ENCODE measurements around the gene ZNG1C.
"Not testable (repeated sequence)": the region's sequence is repeated elsewhere in the genome, so short reads cannot be mapped to it uniquely, and the experiment has no call there.

Gene ZNG1C

GRCh38 chr9:68241683-68242082 is at the start of gene ZNG1C:
TSS of gene ZNG1C (plus strand) at chr9:68241983. CDS start at chr9:68242032, 49 bp downstream.
- DNase-seq (ENCODE audit: low read depth): not testable (repeated sequence)

DNA sequence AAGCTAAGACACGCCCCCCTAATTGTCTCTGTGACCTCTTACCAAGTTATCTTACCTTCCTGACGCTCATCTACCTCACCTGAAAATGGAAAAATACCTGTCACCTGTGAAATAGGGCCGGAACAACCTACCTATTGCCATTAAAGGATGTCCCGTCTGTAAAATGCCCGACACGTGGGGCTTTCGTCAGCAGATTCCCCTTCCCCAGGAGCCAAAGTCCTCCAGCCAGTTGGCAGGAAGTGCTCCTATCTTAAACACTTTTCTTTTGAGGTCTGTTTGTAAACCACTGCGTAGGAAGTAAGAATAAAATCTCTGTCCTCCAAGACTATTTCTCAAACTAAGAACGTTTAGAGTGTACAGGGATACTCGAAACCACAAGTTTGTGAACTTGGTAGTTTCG is 654 bp downstream of the ZNG1C start:
- DNase-seq (ENCODE audit: low read depth): not testable (repeated sequence)

DNA sequence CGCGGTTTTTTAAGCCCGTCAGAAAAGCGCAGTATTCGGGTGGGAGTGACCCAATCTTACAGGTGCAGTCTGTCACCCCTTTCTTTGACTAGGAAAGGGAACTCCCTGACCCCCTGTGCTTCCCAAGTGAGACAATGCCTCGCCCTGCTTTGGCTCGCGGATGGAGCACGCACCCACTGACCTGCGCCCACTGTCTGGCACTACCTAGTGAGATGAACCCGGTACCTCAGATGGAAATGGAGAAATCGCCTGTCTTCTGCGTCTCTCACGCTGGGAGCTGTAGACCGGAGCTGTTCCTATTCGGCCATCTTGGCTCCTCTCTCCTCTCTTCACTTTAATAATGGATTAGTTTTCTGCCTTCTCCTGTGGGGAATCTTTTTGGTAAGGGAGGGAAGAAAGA is 39.3 kb downstream of the ZNG1C start:
- DNase-seq (ENCODE audit: low read depth): not testable (repeated sequence)

- DNase-seq (ENCODE audit: low read depth): not testable (repeated sequence)
These were observed 60.8 kb downstream of the ZNG1C start, which contains the start of gene FOXD4L3 for GRCh38 chr9:68302567-68302966. TSS of gene FOXD4L3 (plus strand) at chr9:68302867. CDS start at chr9:68302952, 85 bp downstream.

DNA sequence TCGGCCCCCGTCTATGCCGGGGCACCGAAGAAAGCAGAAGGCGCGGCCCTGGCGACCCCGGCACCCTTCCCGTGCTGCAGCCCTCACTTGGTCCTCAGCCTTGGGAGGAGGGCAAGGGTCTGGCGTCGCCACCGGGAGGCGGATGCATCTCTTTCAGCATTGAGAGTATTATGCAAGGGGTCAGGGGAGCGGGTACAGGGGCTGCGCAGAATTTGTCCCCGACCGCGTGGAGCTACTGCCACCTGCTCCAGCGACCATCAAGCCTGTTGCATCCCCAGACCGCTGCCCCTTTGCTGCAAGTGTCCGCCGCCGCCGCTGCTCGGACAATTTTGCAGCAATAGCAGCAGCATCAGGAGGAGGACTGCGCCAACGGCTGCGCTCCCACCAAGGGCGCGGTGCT is 62.0 kb downstream of the ZNG1C start:
- DNase-seq (ENCODE audit: low read depth): not testable (repeated sequence)

GRCh38 chr9:68304212-68304611 is 62.4 kb downstream of the ZNG1C start:
- DNase-seq (ENCODE audit: low read depth): not testable (repeated sequence)

GRCh38 chr9:68304777-68305176 is 63.0 kb downstream of the ZNG1C start:
- not testable (repeated sequence) for DNase-seq (ENCODE audit: low read depth)

- not testable (repeated sequence) for DNase-seq (ENCODE audit: low read depth)
These were observed 64.0 kb downstream of the ZNG1C start for GRCh38 chr9:68305680-68306285.

DNA sequence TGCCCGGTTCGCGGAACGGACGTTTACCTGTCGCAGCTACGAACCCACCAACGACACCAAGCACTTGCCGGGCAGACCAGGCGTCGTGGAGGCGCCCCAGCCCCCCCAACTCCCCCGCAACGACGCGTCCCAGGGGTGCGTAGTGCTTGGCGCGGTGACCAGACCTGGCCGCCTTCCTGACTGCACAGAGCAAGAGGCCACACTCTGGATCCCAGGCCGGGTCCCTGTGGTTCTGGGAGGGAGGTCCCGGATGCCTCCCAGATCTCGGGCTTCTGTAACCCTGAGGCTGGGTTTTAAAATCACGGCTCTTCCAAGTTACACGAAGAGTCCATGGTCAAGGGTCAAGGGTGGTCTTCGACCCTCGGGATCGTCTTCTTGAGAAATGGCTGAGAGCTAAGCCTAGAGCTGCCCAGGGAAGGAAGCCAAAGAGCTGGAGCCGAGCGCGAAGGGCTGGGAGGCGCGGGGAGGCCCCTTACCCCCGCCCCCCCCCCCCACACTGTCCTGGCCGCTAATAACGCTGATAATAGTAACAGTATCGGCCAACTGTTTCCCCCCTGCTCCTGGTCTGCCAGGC is 64.7 kb downstream of the ZNG1C start:
- not testable (repeated sequence) for DNase-seq (ENCODE audit: low read depth)

- not testable (repeated sequence) for DNase-seq (ENCODE audit: low read depth)
These were observed 65.3 kb downstream of the ZNG1C start for GRCh38 chr9:68307127-68307526.

- DNase-seq (ENCODE audit: low read depth): not testable (repeated sequence)
These were observed 65.9 kb downstream of the ZNG1C start for GRCh38 chr9:68307654-68308053.

- not testable (repeated sequence) for DNase-seq (ENCODE audit: low read depth)
These were observed 69.4 kb downstream of the ZNG1C start for GRCh38 chr9:68311208-68311607.

DNA sequence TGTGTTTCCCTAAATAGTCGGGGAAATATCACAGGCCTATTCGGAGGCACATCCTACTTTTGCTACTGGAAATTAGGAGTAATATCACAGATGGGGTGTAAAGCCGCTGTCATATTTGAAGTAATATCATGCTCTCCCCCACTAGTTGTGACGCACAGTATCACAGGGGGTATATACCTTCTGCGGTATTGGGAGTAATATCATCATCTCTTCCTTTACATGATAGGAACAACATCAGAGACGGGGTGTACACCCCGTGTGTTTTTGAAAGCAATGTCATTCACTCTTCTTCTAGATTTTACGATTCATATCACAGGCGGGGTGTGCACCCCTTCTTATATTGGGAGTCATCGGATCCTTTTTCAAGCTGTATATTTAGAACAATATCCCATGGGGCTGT is 76.4 kb downstream of the ZNG1C start:
- not testable (repeated sequence) for DNase-seq (ENCODE audit: low read depth)

DNA sequence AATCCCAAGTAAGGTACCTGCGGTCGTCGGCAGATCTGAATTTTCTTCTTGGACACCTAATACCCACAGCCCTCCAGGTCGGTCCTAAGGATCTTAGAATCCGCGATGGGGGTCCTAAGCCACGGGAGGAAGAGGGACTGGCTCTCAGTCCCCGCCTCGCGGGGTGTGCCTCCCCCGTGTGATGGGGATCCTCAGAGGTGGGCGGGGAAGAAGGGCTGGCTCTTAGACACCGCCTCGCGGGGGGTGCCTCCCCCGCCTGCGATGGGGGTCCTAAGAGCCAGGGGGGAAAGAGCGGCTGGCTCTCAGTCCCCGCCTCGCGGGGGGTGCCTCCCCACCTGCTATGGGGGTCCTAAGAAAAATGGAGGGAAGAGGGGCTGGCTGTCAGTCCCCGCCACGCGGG is 82.0 kb downstream of the ZNG1C start:
- not testable (repeated sequence) for DNase-seq (ENCODE audit: low read depth)

DNA sequence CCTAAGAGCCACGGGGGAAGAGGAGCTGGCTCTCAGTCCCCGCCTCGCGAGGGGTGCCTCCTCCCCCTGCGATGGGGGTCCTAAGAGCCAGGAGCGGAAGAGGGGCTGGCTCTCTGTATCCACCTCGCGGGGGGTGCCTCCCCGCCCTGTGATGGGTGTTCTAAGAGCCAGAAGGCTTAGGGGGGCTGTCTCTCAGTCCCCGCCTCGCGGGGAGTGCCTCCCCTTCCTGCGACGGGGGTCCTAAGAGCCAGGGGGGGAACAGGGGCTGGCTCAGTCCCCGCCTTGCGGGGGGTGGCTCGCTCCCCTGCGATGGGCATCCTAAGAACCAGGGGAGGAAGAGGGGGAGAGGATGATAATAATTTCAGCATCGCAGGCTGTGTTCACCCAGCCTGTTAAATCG is 82.7 kb downstream of the ZNG1C start:
- DNase-seq (ENCODE audit: low read depth): not testable (repeated sequence)

- not testable (repeated sequence) for DNase-seq (ENCODE audit: low read depth)
These were observed 87.3 kb downstream of the ZNG1C start for GRCh38 chr9:68329106-68329505.

- DNase-seq (ENCODE audit: low read depth): not testable (repeated sequence)
These were observed 88.9 kb downstream of the ZNG1C start for GRCh38 chr9:68330531-68331173.

- DNase-seq (ENCODE audit: low read depth): not testable (repeated sequence)
These were observed 90.3 kb downstream of the ZNG1C start for GRCh38 chr9:68332122-68332521.

GRCh38 chr9:68335935-68336334 is 94.2 kb downstream of the ZNG1C start:
- DNase-seq (ENCODE audit: low read depth): not testable (repeated sequence)

DNA sequence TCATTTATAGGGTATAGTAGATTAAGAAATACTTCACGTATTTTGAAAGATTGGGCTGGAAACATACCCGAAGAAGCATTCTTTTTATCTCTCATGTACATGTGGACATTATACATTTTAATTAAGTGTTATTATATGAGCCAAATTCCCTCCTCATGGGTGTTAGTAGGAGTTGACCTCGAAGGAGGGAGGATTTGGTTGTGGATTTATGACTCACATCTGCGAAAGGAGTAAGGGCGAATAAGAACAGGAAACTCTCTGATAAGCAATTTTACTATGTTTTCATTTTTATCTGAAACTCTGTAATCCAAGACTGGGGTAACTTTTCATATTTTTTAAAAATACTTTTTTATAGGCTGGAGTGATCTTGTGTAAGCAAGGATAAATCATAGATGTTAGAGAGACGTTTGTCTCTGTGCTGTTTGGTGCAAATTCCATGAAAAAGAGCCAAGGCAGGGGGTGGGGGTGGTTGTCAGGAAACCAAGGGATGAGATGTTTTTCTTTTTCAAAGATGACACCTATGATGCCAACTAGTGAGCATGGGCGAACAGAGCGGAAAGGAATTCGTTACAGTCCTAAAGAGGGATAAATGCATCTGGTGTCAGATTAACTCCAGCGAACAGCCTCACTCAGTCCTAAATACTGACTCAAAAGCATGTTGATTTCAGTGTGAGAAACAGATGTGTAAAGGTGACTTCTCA is 95.0 kb downstream of the ZNG1C start:
- not testable (repeated sequence) for DNase-seq (ENCODE audit: low read depth)

GRCh38 chr9:68338000-68338399 is 96.2 kb downstream of the ZNG1C start:
- not testable (repeated sequence) for DNase-seq (ENCODE audit: low read depth)

DNA sequence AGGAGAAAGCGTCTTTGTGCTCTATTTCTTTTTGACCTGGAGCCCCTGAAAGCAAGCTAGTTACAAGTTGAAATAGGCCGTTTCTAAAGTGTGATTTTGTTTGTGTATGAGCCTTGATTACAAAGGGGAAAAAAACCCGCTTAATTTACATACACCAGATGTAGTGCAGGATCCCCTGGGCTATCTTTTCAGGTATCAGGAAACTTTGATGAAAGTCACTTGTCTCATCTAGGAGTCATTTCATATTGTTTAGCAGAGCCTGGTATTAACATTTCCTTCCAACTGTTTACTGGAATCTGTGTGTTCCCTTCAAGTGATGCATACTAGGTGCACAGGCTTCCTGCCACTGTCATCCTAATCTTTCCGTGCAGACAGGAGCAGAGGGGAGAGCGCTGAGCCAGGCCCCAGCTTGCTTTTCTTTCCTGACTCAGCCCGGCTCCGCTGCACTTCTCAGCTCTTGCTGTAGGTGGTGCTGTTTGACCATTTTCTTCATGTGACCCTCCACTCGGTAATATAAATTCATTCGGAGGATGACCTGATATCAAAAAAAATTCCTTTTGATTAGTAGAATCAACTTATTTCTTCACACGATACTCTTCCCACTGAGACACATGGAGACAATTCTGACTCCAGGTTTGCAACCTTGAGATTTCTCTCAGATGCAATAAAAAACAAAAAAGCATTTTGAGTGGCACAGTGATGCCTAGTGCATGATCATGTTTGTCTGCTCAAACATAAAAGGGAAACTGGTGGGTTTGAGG is 100.7 kb downstream of the ZNG1C start:
- not testable (repeated sequence) for DNase-seq (ENCODE audit: low read depth)
